Measurements from ENCODE around the gene HARS1. TPM values are rescaled to one million over a fixed set of nuclear protein-coding genes. Genes with fewer than 3 reads are reported as not detected.

HARS1 gene
- total and polyA plus RNA-seq, 10 of the 15 experiments (the other 5 are each of a cell fraction or from before 2014, with no cell fraction given), result 12.0 to 93.8 (median 76.9) TPM

DNA sequence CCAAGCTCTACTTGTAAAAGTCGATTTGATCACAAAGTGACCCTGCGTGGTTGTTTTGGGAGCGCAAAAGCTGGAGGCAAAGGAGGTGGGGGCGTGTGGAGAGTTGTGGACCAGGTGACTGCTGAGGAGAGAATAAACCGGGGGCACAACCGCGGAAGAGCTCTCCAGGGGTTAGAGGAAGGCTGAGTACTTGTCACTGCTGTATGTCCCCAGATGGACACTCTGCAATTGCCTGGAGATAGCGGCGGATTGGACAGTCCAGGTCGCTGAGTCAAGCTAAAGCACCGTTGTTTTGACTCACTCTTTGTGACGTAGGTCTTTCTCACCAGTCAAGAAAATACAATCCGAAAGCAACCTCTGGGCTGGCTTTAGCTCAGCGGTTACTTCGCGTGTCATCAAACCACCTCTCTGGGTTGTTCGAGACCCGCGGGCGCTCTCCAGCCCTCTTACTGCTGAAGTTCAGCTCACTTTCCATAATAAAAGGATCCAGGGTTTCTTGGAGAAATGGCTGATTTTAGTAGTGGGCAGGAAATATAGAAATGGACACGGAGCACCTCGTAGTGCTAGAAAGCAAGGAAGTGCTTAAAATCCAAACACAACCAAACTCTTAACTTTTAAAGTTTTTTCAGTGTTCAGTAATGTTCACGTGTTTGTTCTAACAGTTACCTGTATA lies 34.8 kb upstream of the HARS1 start (continued):
- no peak for TF ChIP-seq KDM1A (IDR thresholded peaks at IDR 0.05; ENCODE audit: borderline replicate concordance)
- no peak for TF ChIP-seq CHD2 (IDR thresholded peaks at IDR 0.05; ENCODE audit: borderline replicate concordance, low read depth, low read length)
- peak; percentile 97 for TF ChIP-seq CREM (IDR thresholded peaks at IDR 0.05; ENCODE audit: low read depth)
- no peak for TF ChIP-seq MYB (IDR thresholded peaks at IDR 0.05; ENCODE audit: borderline replicate concordance, low read depth, low read length)
- no peak for TF ChIP-seq TBL1XR1 (IDR thresholded peaks at IDR 0.05; ENCODE audit: low read depth, low read length)
- TF ChIP-seq IRF3 (IDR thresholded peaks at IDR 0.05), result no peak
- 0 out of 2 replicates have a peak, but pooled peaks have one; percentile 11 for TF ChIP-seq MTA2 (IDR thresholded peaks at IDR 0.05; ENCODE audit: low read depth)
- TF ChIP-seq CEBPB (IDR thresholded peaks at IDR 0.05; ENCODE audit: borderline replicate concordance in 1 of 2, low read depth in 2 of 2, low read length in 2 of 2), result peak in 1 of 2 experiments; percentile 48; a peak in 1 of 4 replicates
- peak; percentile 71 to 79 for TF ChIP-seq IKZF2 (IDR thresholded peaks at IDR 0.05)
- peak; percentile 54; the same call in 1 of the 2 replicates for TF ChIP-seq NBN (IDR thresholded peaks at IDR 0.05)
- peak; percentile 91 for TF ChIP-seq ZSCAN29 (IDR thresholded peaks at IDR 0.05)
- peak; percentile 94; the same call in 1 of the 2 replicates for TF ChIP-seq BACH1 (IDR thresholded peaks at IDR 0.05; ENCODE audit: borderline replicate concordance)
- TF ChIP-seq, protein P1, sequence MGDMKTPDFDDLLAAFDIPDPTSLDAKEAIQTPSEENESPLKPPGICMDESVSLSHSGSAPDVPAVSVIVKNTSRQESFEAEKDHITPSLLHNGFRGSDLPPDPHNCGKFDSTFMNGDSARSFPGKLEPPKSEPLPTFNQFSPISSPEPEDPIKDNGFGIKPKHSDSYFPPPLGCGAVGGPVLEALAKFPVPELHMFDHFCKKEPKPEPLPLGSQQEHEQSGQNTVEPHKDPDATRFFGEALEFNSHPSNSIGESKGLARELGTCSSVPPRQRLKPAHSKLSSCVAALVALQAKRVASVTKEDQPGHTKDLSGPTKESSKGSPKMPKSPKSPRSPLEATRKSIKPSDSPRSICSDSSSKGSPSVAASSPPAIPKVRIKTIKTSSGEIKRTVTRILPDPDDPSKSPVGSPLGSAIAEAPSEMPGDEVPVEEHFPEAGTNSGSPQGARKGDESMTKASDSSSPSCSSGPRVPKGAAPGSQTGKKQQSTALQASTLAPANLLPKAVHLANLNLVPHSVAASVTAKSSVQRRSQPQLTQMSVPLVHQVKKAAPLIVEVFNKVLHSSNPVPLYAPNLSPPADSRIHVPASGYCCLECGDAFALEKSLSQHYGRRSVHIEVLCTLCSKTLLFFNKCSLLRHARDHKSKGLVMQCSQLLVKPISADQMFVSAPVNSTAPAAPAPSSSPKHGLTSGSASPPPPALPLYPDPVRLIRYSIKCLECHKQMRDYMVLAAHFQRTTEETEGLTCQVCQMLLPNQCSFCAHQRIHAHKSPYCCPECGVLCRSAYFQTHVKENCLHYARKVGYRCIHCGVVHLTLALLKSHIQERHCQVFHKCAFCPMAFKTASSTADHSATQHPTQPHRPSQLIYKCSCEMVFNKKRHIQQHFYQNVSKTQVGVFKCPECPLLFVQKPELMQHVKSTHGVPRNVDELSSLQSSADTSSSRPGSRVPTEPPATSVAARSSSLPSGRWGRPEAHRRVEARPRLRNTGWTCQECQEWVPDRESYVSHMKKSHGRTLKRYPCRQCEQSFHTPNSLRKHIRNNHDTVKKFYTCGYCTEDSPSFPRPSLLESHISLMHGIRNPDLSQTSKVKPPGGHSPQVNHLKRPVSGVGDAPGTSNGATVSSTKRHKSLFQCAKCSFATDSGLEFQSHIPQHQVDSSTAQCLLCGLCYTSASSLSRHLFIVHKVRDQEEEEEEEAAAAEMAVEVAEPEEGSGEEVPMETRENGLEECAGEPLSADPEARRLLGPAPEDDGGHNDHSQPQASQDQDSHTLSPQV (IDR thresholded peaks at IDR 0.05), result no peak
- no peak; the same call in 1 of the 2 replicates for TF ChIP-seq HCFC1 (IDR thresholded peaks at IDR 0.05; ENCODE audit: low read length)
- 0 out of 2 replicates have a peak, but pooled peaks have one; percentile 59 for TF ChIP-seq SMARCA5 (IDR thresholded peaks at IDR 0.05)
- TF ChIP-seq CHD1 (IDR thresholded peaks at IDR 0.05; ENCODE audit: low read depth, low read length), result no peak
- no peak for TF ChIP-seq PML (IDR thresholded peaks at IDR 0.05; ENCODE audit: low read length)
- TF ChIP-seq, protein P2, sequence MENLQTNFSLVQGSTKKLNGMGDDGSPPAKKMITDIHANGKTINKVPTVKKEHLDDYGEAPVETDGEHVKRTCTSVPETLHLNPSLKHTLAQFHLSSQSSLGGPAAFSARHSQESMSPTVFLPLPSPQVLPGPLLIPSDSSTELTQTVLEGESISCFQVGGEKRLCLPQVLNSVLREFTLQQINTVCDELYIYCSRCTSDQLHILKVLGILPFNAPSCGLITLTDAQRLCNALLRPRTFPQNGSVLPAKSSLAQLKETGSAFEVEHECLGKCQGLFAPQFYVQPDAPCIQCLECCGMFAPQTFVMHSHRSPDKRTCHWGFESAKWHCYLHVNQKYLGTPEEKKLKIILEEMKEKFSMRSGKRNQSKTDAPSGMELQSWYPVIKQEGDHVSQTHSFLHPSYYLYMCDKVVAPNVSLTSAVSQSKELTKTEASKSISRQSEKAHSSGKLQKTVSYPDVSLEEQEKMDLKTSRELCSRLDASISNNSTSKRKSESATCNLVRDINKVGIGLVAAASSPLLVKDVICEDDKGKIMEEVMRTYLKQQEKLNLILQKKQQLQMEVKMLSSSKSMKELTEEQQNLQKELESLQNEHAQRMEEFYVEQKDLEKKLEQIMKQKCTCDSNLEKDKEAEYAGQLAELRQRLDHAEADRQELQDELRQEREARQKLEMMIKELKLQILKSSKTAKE (IDR thresholded peaks at IDR 0.05; ENCODE audit: low read depth, poor library complexity, severe bottlenecking), result peak; percentile 76
- TF ChIP-seq JUNB (IDR thresholded peaks at IDR 0.05), result peak; percentile 49
- TF ChIP-seq GATAD2B (conservative IDR thresholded peaks at IDR 0.05; ENCODE audit: low read depth), result no peak
- no peak for TF ChIP-seq MAX (IDR thresholded peaks at IDR 0.05; ENCODE audit: low read depth, low read length)
- TF ChIP-seq SREBF2 (IDR thresholded peaks at IDR 0.05; ENCODE audit: low read length), result peak; percentile 88
- no peak for TF ChIP-seq MEF2A (IDR thresholded peaks at IDR 0.05; ENCODE audit: insufficient read depth, low read depth, low read length)
- TF ChIP-seq GABPA (IDR thresholded peaks at IDR 0.05; ENCODE audit: low read depth), result peak; percentile 73; the same call in 1 of the 2 replicates
- no peak for TF ChIP-seq FOS (IDR thresholded peaks at IDR 0.05; ENCODE audit: borderline replicate concordance, extremely low read depth, insufficient read length)

Data from GM12878 (cell line).